Breast epithelium (tissue), 4 donors: ENCODE data around the gene HEATR5A. TPM values are rescaled to one million over a fixed set of nuclear protein-coding genes. Genes with fewer than 3 reads are reported as not detected.

ENCODE experiments used
- DNase-seq, 2 donors: peaks; one replicate each; pipeline ENCODE4 v3.0.0-alpha.2; 2019; ENCODE audit warnings: low spot score in 2 of 2
- H3K27ac ChIP-seq, 2 donors: fragments of 200-600 bp; sonication (generic) in 1 of 2; one replicate each; pipeline ENCODE4 v1.5.1; 2016 to 2019; ENCODE audit warnings: mild to moderate bottlenecking in 1 of 2
- H3K27me3 ChIP-seq, 2 donors: fragments of 200-600 bp; sonication (generic) in 1 of 2; one replicate each; pipeline versions ENCODE4 v1.5.1 to v1.6.0; 2017 to 2019; ENCODE audit warnings: control low read depth in 1 of 2, mild to moderate bottlenecking in 1 of 2
- H3K36me3 ChIP-seq: fragments of 200-600 bp; one replicate; pipeline ENCODE4 v1.5.1; 2019
- H3K4me1 ChIP-seq, 2 donors: fragments of 200-600 bp; sonication (generic); one replicate each; pipeline ENCODE4 v1.5.1; 2016 to 2019; ENCODE audit warnings: control low read depth in 1 of 2
- H3K4me3 ChIP-seq, 3 donors: fragments of 200-600 bp; sonication (generic); 1 replicate in 2 of 3; 2 replicates in 1 of 3; pipeline ENCODE4 v1.5.1; 2016 to 2019; ENCODE audit warnings: mild to moderate bottlenecking in 3 of 3, moderate library complexity in 2 of 3
- H3K9me3 ChIP-seq, 2 donors: fragments of 200-600 bp; sonication (generic) in 1 of 2; one replicate each; pipeline ENCODE4 v1.5.1; 2016 to 2019; ENCODE audit warnings: control low read depth in 1 of 2
- POLR2A ChIP-seq: fragments of 450-650 bp; IDR thresholded peaks from one replicate; pipeline ENCODE4 v1.6.1; 2016; ENCODE audit warnings: antibody characterized with exemption, mild to moderate bottlenecking, moderate library complexity
- POLR2AphosphoS5 ChIP-seq, 3 donors: sonication (generic); formaldehyde crosslinking; IDR thresholded peaks; one replicate each; pipeline ENCODE4 v1.6.1; 2017; ENCODE audit warnings: antibody characterized with exemption in 3 of 3
- intact Hi-C: fragments of 100-400 bp; cut with DNase I; formaldehyde crosslinking; loops from one replicate; pipeline ENCODE4 v1.15.1; 2023; ENCODE audit warnings: low total_unique reads
- total RNA-seq, 3 donors: library from RNA; depleted of rRNA; stranded (reverse); fragments of >200 nt; gene quantifications; one replicate each; pipeline ENCODE4 v1.1.0, GENCODE V29; 2016
- TF ChIP-seq, protein P1 (sequence below), 3 donors: fragments of 450-650 bp; IDR thresholded peaks; one replicate each; pipeline ENCODE4 v1.5.1; 2016 to 2017; ENCODE audit warnings: antibody characterized with exemption in 3 of 3, mild to moderate bottlenecking in 3 of 3, moderate library complexity in 3 of 3

Gene HEATR5A
- total RNA-seq, 3 donors from 2014 or later: 24.6 to 43.9 (median 34.7) TPM

DNA sequence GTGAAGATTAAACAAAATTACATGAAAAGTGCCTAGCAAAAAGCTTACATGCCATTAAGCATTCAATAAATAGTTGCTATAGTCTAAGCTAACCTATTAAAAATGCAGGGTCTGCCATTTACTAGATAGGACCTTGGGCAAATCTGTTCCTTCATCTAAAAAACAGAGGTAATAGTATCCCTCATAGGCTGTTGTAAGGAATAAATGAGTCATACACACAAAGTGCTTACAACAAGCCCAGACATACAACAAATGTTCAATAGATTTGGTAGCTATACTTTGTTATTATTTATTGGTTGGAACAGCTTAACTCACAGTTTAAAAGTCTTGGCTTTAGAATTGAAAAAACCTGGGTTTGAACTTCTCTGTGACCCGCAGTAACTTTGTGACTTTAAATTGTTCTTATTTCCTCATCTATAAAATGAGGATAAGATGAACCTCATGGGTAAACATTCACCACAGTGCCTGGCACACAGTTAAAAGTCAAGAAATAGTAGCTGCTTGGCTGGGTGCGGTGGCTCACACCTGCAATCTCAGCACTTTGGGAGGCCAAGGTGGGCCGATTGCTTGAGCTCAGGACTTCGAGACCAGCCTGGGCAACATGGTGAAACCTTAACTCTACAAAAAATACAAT, 24.7 kb downstream of the HEATR5A start:
- no peaks in the 10 kb centered on the region for H3K27me3 ChIP-seq
- no peaks in the 10 kb centered on the region for H3K9me3 ChIP-seq
- DNase-seq: no peak
- peaks cover 8% of the 10 kb centered on the region for H3K36me3 ChIP-seq
- H3K4me3 ChIP-seq: no peak overlapping the region
- H3K4me1 ChIP-seq: no peaks in the 10 kb centered on the region
- H3K27ac ChIP-seq: no peak overlapping the region
- intact Hi-C loops: no loop called here
- TF ChIP-seq POLR2AphosphoS5 (IDR thresholded peaks at IDR 0.05) (no peak), POLR2A (no peak)
- TF ChIP-seq, protein P1, sequence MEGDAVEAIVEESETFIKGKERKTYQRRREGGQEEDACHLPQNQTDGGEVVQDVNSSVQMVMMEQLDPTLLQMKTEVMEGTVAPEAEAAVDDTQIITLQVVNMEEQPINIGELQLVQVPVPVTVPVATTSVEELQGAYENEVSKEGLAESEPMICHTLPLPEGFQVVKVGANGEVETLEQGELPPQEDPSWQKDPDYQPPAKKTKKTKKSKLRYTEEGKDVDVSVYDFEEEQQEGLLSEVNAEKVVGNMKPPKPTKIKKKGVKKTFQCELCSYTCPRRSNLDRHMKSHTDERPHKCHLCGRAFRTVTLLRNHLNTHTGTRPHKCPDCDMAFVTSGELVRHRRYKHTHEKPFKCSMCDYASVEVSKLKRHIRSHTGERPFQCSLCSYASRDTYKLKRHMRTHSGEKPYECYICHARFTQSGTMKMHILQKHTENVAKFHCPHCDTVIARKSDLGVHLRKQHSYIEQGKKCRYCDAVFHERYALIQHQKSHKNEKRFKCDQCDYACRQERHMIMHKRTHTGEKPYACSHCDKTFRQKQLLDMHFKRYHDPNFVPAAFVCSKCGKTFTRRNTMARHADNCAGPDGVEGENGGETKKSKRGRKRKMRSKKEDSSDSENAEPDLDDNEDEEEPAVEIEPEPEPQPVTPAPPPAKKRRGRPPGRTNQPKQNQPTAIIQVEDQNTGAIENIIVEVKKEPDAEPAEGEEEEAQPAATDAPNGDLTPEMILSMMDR (IDR thresholded peaks at IDR 0.05): no peak

DNA sequence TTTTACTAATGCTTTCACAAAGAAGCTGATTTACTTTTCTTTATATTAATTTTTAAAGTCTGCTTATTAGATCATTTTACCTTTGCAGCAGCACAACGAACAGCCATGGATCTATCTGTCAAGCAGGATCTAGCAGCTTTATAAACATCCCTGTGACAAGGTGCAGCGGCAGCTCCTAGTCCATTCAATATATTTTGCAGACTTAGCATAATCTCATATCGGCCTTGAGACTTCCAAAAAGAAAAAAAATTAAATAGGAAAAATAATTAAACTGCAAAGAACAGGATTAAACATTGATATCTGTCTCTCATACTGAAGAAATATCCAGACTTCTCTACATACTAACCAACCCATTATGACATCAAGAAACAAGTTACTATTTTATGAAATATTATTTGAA, 25.2 kb downstream of the HEATR5A start:
- intact Hi-C loops: no loop called here
- DNase-seq: no peak
- Histone ChIP-seq H3K4me1 (no peaks in the 10 kb centered on the region), H3K4me3 (no peak overlapping the region), H3K27me3 (no peaks in the 10 kb centered on the region), H3K36me3 (peaks cover 8% of the 10 kb centered on the region), H3K27ac (no peak overlapping the region), H3K9me3 (no peaks in the 10 kb centered on the region)
- no peak for TF ChIP-seq POLR2AphosphoS5 (IDR thresholded peaks at IDR 0.05)
- no peak for TF ChIP-seq POLR2A
- TF ChIP-seq, protein P1 (IDR thresholded peaks at IDR 0.05): no peak

DNA sequence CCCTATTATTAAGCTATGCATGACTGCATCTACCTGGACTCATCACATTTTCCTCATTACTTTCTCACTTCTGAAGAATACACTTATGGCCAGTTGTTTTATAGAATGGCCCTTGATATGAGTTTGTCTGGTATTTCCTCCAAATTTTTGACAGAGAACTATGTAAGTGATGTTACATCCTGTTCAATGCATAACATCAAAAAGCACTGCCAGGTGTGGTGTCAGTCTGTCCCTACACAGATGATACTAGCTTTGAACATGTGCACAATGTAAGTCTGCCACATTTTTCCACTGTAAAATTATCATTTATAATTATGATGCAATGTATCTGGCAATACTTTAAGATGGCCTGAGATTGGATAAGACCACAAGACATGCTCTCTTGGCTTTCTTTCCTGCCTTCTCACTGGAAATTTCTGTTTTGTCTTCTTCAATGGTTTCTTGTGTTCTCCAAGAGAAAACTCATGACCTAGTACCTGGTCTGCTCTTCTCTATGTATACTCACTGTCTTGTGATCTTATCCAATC, 28.3 kb downstream of the HEATR5A start:
- Histone ChIP-seq H3K36me3 (peaks cover 4% of the 10 kb centered on the region), H3K27ac (no peak overlapping the region), H3K4me3 (no peak overlapping the region), H3K27me3 (no peaks in the 10 kb centered on the region), H3K9me3 (no peaks in the 10 kb centered on the region), H3K4me1 (no peaks in the 10 kb centered on the region)
- no peak for TF ChIP-seq POLR2A
- no peak for TF ChIP-seq POLR2AphosphoS5 (IDR thresholded peaks at IDR 0.05)
- TF ChIP-seq, protein P1 (IDR thresholded peaks at IDR 0.05): no peak
- no peak for DNase-seq
- intact Hi-C loops: no loop called here

GRCh38 chr14:31391473-31391872, 28.9 kb downstream of the HEATR5A start:
- Histone ChIP-seq H3K9me3 (no peaks in the 10 kb centered on the region), H3K27ac (no peak overlapping the region), H3K4me3 (no peak overlapping the region), H3K27me3 (no peaks in the 10 kb centered on the region), H3K36me3 (peaks cover 4% of the 10 kb centered on the region), H3K4me1 (no peaks in the 10 kb centered on the region)
- DNase-seq: no peak
- intact Hi-C loops: no loop called here
- TF ChIP-seq POLR2A (no peak), POLR2AphosphoS5 (IDR thresholded peaks at IDR 0.05) (no peak)
- TF ChIP-seq, protein P1 (IDR thresholded peaks at IDR 0.05): no peak

DNA sequence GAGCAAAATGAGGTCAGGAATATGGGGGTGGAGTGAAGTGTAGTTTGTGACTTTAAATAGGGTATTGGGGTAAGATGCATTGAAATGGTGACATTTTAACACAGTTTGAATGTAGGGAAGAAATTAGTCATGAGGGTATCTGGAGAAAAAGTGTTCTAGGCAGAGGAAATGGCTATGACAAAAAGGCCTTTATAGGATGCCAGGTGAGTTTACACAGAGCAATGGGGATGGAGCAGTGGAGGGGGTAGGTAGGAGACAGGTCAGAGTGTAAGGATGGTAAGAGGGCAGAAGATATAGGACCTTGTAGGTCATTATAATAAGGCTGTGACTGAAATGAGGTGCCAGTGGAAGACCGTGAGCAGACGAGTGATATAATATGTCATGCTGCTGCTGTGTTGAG, 30.4 kb downstream of the HEATR5A start:
- intact Hi-C loops: no loop called here
- no peak for DNase-seq
- H3K36me3 ChIP-seq: peaks cover 4% of the 10 kb centered on the region

More for the DNA sequence above, 30.4 kb downstream of the HEATR5A start:
- H3K4me1 ChIP-seq: no peaks in the 10 kb centered on the region
- no peak overlapping the region for H3K4me3 ChIP-seq
- H3K27ac ChIP-seq: no peak overlapping the region
- TF ChIP-seq, protein P1 (IDR thresholded peaks at IDR 0.05): no peak
- no peak for TF ChIP-seq POLR2AphosphoS5 (IDR thresholded peaks at IDR 0.05)
- no peak for TF ChIP-seq POLR2A
- no peaks in the 10 kb centered on the region for H3K9me3 ChIP-seq
- H3K27me3 ChIP-seq: no peaks in the 10 kb centered on the region
